GM21529 (cell line): ENCODE results near the gene S100A4.

Experiments used
- ATAC-seq: cut with Tn5 transposase; IDR thresholded peaks from one replicate; pipeline ENCODE4 v1.9.1; 2021; ENCODE audit not compliant: unreplicated experiment

The S100A4 gene

GRCh38 chr1:153548722-153549688, 3.4 kb upstream of the S100A4 start, which contains the start of gene S100A3:
S100A3 (minus strand) TSS chr1:153549258; CDS start chr1:153548485, 773 bp downstream.
- no peak for ATAC-seq

- ATAC-seq, result no peak
Observed at GRCh38 chr1:153547560-153548551, 2.2 kb upstream of the S100A4 start.

- no peak for ATAC-seq
Observed at GRCh38 chr1:153546796-153547559, 1.4 kb upstream of the S100A4 start.

- no peak for ATAC-seq
Observed at GRCh38 chr1:153546371-153546770, 765 bp upstream of the S100A4 start.

GRCh38 chr1:153544453-153545066, 1.0 kb downstream of the S100A4 start:
- no peak for ATAC-seq

- no peak for ATAC-seq
Observed at GRCh38 chr1:153543736-153544135, 1.9 kb downstream of the S100A4 start.

GRCh38 chr1:153542956-153543711, 2.5 kb downstream of the S100A4 start:
- ATAC-seq, result no peak

GRCh38 chr1:153541641-153542590, 3.7 kb downstream of the S100A4 start:
- no peak for ATAC-seq

- ATAC-seq, result no peak
Observed at GRCh38 chr1:153540394-153541361, 4.9 kb downstream of the S100A4 start, which contains the start of gene S100A5. S100A5 (minus strand) TSS chr1:153540934; CDS start chr1:153540191, 743 bp downstream.

- no peak for ATAC-seq
Observed at GRCh38 chr1:153539395-153540093, 6.1 kb downstream of the S100A4 start.

GRCh38 chr1:153538315-153538821, 7.2 kb downstream of the S100A4 start:
- no peak for ATAC-seq

GRCh38 chr1:153537376-153537730, 8.3 kb downstream of the S100A4 start:
- no peak for ATAC-seq

GRCh38 chr1:153536671-153537375, 8.8 kb downstream of the S100A4 start:
- ATAC-seq, result no peak

- no peak for ATAC-seq
Observed at GRCh38 chr1:153536012-153536670, 9.5 kb downstream of the S100A4 start.
